GDM1 (cell line): ENCODE measurements around the gene COBL.

Source experiments
- DNase-seq: peaks from one replicate; lab custom pipeline; 2025; lab: John Stamatoyannopoulos, UW

Gene COBL, protein sequence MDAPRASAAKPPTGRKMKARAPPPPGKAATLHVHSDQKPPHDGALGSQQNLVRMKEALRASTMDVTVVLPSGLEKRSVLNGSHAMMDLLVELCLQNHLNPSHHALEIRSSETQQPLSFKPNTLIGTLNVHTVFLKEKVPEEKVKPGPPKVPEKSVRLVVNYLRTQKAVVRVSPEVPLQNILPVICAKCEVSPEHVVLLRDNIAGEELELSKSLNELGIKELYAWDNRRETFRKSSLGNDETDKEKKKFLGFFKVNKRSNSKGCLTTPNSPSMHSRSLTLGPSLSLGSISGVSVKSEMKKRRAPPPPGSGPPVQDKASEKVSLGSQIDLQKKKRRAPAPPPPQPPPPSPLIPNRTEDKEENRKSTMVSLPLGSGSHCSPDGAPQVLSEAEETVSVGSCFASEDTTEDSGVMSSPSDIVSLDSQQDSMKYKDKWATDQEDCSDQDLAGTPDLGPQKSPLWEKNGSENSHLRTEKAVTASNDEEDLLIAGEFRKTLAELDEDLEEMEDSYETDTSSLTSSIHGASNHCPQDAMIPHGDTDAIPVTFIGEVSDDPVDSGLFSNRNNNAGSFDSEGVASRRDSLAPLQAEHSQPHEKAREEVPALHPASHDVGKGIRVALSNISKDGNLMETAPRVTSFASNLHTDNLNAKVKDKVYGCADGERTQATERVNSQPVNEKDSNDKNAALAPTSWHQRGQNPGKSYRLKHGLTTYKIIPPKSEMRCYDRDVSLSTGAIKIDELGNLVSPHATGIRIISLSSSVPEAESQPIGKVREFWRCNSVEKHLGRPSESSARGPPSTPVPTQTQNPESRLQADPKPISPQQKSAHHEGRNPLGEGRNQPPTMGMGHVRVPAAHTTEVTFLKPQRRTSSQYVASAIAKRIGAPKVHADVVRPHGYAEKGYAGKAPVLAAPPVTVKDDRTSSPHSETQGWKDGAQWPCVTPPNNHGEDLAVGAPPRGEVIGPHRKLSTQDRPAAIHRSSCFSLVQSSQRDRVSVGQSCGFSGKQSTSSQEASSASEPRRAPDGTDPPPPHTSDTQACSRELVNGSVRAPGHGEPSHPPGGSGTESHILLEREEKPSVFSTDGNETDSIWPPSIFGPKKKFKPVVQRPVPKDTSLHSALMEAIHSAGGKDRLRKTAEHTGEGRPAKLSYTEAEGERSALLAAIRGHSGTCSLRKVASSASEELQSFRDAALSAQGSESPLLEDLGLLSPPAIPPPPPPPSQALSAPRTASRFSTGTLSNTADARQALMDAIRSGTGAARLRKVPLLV

GRCh38 chr7:51316666-51317581 is at the start of gene COBL:
TSS of gene COBL (minus strand) at chr7:51316809. CDS start at chr7:51316633, 176 bp downstream.
- no peak for DNase-seq

DNA sequence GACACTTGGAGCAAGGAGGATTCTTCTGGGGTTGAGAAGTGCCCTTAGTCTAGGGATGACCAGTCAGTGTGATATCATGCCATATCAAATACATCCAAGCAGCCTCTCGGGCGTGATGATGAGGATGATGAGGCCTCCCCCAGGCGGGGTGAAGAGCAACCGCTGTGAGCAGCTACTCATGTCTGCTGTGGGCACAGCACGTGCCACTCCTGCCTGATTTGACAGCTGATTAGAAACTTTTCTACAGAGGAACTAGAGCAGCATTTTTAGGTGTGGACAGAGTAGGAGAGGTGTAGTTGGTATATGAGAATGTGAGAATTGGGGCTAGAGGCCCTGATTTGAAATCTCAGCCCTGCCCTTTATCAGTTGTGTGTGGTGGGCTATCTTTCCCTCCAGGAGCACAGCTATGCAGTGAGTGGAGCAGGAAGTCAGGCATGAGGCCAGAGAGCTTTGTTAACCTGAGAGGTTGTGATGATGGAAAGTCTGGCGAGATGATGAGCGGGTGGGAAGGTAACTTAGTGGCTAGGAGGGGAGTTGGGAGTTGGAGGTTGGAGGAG is 49.6 kb upstream of the COBL start:
- DNase-seq, result no peak

DNA sequence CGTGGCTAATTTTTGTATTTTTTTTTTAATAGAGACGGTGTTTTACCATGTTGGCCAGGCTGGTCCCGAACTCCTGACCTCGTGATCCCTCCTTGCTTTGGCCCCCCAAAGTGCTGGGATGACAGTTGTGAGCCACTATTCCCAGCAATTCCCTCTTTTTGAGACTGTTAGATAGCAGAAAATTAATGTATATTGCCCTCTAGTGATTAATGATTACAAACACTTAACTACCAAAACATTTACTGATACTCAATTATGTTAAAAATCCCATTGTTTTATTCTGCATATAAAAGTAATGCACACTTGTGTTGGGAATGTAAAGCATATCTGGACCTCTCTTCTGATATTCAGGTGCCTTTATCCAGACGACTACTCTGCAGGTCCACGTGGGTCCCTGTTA is 41.2 kb upstream of the COBL start:
- no peak for DNase-seq

GRCh38 chr7:51356849-51357516 is 40.4 kb upstream of the COBL start:
- DNase-seq, result no peak

DNA sequence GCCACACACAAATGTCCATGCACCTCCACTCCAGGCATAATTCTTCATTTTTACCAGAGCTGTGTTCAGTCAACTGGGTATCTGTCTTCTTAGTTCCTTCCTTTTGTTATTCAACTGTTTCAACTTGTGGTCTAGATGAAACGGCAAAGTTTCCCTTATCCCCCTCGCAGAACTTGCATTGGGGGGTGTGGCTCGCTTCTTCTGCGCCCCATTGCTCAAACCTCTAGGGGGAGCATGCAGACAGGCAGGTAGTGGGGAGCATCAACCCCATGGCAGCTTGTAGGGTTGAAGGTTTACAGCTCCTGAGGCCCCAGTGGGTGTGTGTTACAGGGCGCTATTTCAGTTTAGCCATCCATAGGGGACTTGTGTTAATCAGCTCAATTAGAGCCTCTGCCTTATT is 38.3 kb upstream of the COBL start:
- DNase-seq, result no peak

DNA sequence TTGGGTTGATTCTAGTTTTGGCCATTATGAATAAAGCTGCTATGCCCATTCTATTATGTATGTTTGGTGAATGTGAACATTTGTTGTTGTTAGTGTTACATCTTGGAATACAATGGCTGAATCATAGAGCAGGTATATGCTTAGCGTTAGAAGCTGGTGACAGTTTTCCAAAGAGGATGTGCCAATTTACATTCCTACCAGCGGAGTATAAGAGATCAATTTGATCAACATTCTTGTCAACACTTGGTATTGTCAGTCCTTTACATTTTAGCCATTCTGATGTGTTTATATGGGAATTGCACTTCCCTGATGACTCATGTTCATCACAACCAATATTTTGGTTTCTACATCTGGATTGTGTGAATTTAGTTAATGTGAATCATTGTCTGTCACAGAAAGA is 37.8 kb upstream of the COBL start:
- DNase-seq, result no peak

DNA sequence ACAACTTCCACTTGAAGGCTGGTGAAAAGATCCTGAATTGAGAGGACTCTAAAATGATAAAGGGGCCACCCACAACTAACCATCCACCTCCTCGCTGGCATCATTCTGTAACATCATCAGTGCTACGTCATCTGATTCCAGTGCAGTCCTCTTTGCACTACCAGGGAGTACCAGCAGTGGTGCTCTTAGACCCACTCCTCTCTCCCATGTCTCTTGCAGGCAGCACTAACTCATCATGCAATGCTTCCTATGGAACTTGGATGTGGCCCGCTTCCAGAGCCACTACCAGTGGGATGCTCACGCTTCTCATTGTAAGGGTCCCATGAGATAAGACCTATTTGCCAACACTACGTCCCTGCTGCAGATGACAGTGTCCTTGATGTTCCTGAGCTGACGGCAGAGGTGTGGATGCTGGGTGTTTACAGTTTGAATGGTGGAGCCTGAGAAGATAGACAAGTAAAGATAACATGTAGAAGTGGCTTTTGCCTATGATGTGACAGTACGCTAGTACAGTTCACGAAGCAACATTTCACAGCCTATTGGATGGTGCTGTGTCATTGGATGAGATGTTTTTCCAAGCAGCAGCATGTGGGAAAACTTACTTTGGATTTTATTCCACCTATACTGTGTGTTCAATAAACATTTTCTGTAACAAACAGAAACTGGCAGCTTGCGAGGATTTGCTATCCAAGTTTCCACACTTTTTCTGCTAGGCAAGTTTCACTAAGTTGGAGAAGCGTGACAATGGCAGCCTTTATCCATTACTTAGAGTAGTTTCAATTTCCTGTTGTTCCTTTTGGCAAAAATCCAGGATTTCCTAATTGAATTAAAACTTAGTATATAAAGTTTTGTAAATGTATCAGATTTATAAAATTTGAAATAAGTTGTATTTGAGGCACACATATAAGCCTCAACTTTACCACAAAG is 35.8 kb upstream of the COBL start:
- no peak for DNase-seq

DNA sequence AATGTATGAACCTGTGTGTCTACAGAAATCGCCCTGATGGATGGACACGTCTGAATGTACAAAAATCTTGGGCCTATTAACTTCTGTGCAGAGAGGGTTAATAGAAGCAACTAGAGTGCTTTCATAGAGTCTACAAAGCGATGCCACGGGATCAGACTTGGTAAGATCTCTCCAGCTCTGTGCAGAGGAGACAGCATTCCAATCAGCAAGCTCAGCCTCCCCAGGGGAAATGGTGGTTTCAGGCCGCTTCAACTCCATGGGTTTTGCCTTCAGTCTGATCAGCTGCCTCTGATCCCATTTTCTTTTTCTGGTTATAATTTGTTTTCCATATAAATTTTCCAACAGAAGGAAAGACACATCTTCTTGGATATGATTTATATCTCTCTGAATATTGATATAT is 35.1 kb upstream of the COBL start:
- no peak for DNase-seq

- DNase-seq, result no peak
Observed at GRCh38 chr7:51350546-51350896, 33.9 kb upstream of the COBL start.

DNA sequence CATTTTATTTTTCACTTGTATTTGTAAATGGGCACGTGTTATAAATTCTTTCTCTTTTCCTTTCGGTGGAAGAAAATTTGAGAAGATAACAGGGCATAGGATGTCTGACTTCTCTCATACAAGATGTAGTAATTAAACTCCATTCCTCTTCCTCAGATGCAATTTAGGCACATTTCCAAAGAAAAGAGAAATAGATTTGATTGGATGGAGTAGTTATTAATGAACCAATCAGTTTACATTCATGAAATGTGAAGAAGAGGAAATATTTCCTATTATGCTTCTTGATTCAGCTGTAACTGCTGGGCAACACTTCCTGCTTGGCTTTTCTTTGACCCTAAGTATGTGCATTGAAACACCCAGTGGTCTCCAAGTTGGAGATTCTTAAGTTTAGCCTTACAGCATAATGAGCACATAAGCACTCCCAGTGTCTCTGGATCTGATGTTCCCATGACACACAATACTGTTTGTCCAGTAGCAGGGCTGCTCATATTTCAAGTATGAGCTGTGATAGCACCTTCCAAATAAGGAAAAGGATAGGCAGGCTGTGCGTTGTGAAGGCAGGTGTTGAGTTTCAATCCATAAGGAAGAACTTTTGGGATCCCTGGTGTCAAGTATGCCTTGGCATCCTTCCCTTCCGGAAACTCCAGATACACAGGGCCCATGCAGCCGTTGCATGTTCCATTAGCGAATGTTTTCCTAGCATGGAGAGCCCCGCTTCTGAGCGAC is 33.4 kb upstream of the COBL start:
- DNase-seq, result no peak

DNA sequence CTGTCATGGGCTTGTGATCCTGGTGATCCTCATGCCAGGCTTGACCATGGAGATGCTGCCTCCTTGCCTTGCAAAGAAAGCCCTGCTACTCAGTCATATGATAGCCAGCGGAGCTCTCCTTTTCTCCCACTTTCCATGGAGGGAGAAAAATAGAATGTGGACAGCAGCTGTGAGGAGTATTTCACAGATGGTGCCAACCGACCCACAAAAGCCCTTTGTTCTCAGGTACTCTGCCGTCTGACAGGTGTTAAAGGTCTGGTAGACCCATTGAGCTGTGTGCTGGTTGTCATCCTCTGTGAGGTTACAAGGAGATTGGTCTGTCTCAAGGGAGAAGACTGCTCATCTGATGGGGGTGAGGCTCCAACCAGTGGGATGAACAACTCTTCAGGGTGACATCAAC is 29.5 kb upstream of the COBL start:
- no peak for DNase-seq

GRCh38 chr7:51344406-51345138 is 28.0 kb upstream of the COBL start:
- DNase-seq, result no peak

GRCh38 chr7:51340936-51341335 is 24.3 kb upstream of the COBL start:
- no peak for DNase-seq

DNA sequence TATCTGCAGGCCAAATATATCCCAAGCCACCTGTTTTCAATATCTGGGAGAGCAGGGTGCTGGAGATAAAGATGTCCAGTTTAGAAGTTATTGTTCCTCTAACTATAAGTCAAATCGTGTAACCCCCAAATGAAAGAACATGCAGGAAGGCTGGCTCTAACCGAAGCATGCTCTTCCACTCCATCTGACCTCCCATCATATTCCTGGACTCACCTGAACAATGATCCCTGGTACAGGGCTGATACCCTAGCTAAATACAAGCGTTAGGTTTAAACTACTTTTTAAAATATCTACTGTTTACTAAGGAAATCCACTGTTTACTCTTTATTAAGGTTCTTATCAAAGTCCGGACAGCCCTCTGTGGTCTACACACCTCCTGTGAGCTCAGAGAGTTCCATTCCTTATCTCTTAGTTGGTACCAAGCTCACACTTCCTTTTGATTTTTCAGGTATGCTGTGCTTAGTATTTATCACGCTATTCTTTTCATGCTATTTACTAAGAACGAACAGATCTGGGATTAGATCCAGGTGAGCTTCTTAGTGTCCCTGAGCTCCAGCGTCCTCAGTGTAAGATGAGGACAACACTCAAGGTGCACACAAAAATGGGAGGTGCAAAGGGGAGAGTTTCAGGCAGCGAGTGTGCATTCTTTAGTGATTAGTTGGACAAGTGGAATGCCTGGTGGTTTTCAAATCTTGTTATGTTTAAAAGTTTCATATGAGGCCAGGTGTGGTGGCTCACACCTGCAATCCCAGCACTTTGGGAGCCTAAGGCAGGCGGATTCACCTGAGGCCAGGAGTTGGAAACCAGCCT is 23.6 kb upstream of the COBL start:
- DNase-seq, result no peak

GRCh38 chr7:51335057-51335456 is 18.4 kb upstream of the COBL start:
- DNase-seq, result no peak

DNA sequence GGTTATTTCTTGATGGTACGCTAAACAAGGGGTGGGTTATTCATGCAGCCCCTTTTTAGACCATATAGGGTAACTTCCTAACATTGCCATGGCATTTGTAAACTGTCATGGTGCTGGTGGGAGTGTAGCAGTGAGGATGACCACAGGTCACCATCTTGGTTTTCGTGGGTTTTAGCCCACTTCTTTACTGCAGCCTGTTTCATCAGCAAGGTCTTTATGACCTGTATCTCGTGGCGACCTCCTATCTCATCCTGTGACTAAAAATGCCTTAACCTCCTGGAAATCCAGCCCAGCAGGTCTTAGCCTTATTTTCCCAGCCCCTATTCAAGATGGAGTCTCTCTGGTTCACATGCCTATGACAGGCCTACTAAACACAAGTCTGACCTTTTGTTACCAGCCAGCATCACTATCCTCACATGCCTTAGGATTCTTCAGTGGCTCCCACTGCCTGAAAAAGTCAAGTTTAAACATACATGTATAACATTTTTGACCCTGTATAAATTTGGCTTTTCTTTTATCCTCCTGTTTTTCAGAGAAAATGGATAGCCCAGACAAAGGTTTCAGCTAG is 13.2 kb upstream of the COBL start:
- DNase-seq, result no peak

DNA sequence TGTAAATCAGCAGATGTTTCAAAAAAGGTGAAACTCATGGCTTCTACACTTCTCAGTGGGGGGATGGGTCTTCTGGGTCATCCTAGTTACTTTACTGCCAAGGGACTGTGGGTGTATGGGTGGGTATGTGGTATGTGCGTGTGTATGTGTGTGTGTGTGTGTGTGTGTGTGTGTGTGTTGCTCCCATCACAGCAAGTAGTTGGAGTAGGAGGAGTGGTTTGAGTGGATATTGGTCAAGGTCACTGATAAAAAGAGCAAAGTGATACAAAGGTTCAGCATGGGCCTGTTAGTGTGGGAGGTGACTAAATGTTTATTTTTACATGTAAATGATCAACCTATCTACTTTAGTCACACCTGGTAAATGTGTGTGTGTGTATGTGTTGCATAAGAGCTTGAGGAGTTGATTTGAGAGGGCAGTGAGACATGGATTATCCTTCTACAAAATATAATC is 11.8 kb upstream of the COBL start:
- DNase-seq, result no peak
